HG02870 (cell line): Measurements from ENCODE around the gene EDNRB.
"Not testable (repeated sequence)": the region's sequence is repeated elsewhere in the genome, so short reads cannot be mapped to it uniquely, and the experiment has no call there.

Experiments
- ATAC-seq: cut with Tn5 transposase; IDR thresholded peaks from one replicate; pipeline ENCODE4 v1.9.1; 2021; ENCODE audit warnings: mild to moderate bottlenecking, moderate library complexity; ENCODE audit not compliant: unreplicated experiment

EDNRB gene

GRCh38 chr13:77918391-77919245 is at the start of gene EDNRB:
EDNRB (minus strand) TSS chr13:77918831; CDS start chr13:77918573, 258 bp downstream.
- no peak for ATAC-seq

GRCh38 chr13:77966671-77967070 is 48.0 kb upstream of the EDNRB start:
- no peak for ATAC-seq

GRCh38 chr13:77952737-77953136 is 34.1 kb upstream of the EDNRB start:
- no peak for ATAC-seq

- ATAC-seq = no peak
Measured at GRCh38 chr13:77952276-77952675, 33.6 kb upstream of the EDNRB start.

GRCh38 chr13:77946522-77946921 is 27.9 kb upstream of the EDNRB start:
- ATAC-seq = no peak

GRCh38 chr13:77935063-77935462 is 16.4 kb upstream of the EDNRB start:
- not testable (repeated sequence) for ATAC-seq

GRCh38 chr13:77930430-77930829 is 11.8 kb upstream of the EDNRB start:
- ATAC-seq = no peak

GRCh38 chr13:77928909-77929308 is 10.3 kb upstream of the EDNRB start:
- peak; percentile 95 for ATAC-seq

- ATAC-seq = no peak
Measured at GRCh38 chr13:77925616-77926015, 7.0 kb upstream of the EDNRB start.

GRCh38 chr13:77919921-77920294 is 1.3 kb upstream of the EDNRB start:
- ATAC-seq = no peak

GRCh38 chr13:77919246-77919920 is 752 bp upstream of the EDNRB start:
- ATAC-seq = no peak

- ATAC-seq = no peak
Measured at GRCh38 chr13:77916488-77916887, 2.1 kb downstream of the EDNRB start.

- no peak for ATAC-seq
Measured at GRCh38 chr13:77915686-77916085, 2.9 kb downstream of the EDNRB start.

- ATAC-seq = no peak
Measured at GRCh38 chr13:77913003-77913402, 5.6 kb downstream of the EDNRB start.

- ATAC-seq = no peak
Measured at GRCh38 chr13:77911751-77912150, 6.9 kb downstream of the EDNRB start.

- ATAC-seq = no peak
Measured at GRCh38 chr13:77909827-77910226, 8.8 kb downstream of the EDNRB start.

- no peak for ATAC-seq
Measured at GRCh38 chr13:77908531-77908930, 10.1 kb downstream of the EDNRB start.

GRCh38 chr13:77907666-77908341 is 10.8 kb downstream of the EDNRB start:
- no peak for ATAC-seq

GRCh38 chr13:77904031-77904430 is 14.6 kb downstream of the EDNRB start:
- ATAC-seq = no peak

- ATAC-seq = no peak
Measured at GRCh38 chr13:77903435-77903834, 15.2 kb downstream of the EDNRB start.

- ATAC-seq = no peak
Measured at GRCh38 chr13:77902319-77902963, 16.2 kb downstream of the EDNRB start.
